ENCODE data around the gene CD2AP.

DNA sequence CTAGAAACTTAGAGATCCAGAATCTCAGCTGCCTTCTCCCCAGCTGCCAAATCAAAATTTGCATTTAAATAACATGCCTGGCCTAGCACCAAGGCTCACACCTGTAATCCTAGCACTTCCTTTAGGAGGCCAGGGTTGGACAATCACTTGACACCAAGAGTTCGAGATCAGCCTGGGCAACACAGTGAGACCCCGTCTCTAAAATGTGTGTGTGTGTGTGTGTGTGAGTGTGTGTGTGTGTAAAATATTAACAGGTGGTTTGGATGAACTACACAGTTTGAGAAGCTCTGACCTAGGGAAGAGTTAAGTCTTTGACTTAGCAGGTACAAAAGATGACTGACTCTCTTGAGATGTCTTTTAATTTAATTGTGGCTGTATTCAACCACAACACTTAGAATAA is 20.2 kb upstream of the CD2AP start:
- TF ChIP-seq CTCF (IDR thresholded peaks at IDR 0.05 in 8 of 11, conservative IDR thresholded peaks at IDR 0.05 in 3 of 11): no peak
- no peak for TF ChIP-seq POLR2A (IDR thresholded peaks at IDR 0.05)
- TF ChIP-seq POLR2AphosphoS5 (IDR thresholded peaks at IDR 0.05): no peak

Measured in spleen (tissue), 7 donors.